Measurements from ENCODE around the gene FCRL5.

DNA sequence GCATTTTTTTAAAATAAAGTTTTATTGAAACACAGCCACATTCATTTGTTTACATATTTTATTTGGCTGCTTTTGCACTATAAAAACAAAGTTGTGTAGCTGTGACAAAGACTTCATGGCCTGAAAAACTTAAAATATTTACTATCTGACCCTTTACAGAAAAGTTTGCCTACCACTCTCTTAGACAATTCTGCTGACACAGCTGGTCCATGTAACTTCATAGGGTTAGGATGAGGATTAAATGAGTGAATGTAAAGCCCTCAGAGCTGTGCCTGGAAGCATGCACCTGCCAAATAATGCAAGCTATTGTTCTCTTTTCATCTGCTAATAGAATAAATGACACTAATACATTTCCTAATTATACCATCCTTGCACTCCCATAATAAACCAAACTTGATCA is 67.7 kb downstream of the FCRL5 start:
- TF ChIP-seq POLR2AphosphoS5 (IDR thresholded peaks at IDR 0.05; ENCODE audit: low read depth, low read length) = no peak
- no peak for TF ChIP-seq TAF1 (IDR thresholded peaks at IDR 0.05; ENCODE audit: low read depth, low read length)
- TF ChIP-seq POLR2A (IDR thresholded peaks at IDR 0.05; ENCODE audit: low read depth, low read length) = no peak
- TF ChIP-seq POU2F2 (IDR thresholded peaks at IDR 0.05; ENCODE audit: low read depth, low read length) = no peak

All from GM12891 (cell line).